Stimulated activated CD4-positive, alpha-beta T cell treated with anti-CD3 and anti-CD28 coated beads, Interleukin-15, amount 100 ng/mL, for 1 hour (primary cell): ENCODE results near the gene ZSWIM5.
"Not testable (repeated sequence)": the region's sequence is repeated elsewhere in the genome, so short reads cannot be mapped to it uniquely, and the experiment has no call there.

Source experiments
- DNase-seq, 2 donors: peaks; one replicate each; pipeline ENCODE4 v3.0.0-alpha.2; 2020; ENCODE audit warnings: low read depth in 1 of 2, low spot score in 1 of 2

Gene ZSWIM5

DNA sequence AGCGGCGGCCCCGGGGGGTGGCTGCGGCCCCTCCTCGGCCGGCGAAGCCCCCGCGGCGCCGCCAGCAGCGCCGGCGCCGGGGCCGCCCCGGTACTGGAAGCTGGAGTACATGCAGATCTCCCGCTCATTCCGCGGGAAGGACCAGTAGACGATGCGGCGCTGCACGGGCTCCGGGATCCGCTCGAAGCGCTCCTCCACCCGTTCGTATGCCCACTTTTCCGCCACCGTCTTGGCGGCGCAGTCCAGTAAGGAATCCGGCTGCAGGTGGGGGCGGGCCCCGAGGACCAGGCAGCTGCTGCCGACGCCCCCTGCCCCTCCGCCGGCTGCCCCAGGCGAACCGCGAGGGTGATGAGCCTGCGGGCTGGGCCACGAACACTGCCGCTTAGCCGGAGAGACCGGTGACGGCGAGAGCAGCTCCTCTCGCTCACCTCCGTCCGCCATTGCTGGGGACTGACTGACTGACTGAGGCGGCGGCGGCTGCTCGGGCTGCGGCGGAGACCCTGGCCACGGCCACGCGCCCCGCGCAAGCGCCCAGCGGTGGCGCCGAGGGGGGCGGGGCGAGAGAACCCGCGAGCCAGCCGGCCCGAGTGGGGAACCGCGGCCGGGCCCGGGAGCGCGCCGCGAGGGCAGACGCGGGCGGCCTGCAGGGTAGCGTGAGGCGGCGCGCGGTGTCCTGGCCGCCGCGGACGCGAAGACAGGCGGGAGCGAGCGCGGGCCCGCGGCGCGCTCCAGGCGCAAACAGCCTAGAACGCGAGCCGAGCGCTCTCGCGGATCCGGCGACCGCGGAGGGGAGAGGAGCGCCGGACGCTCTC, at the start of gene ZSWIM5:
TSS of gene ZSWIM5 (minus strand) at position 696 of the 812 bp plus-strand sequence. CDS start at position 441, 255 bp downstream.
- DNase-seq: peak; percentile 45 to 56

DNA sequence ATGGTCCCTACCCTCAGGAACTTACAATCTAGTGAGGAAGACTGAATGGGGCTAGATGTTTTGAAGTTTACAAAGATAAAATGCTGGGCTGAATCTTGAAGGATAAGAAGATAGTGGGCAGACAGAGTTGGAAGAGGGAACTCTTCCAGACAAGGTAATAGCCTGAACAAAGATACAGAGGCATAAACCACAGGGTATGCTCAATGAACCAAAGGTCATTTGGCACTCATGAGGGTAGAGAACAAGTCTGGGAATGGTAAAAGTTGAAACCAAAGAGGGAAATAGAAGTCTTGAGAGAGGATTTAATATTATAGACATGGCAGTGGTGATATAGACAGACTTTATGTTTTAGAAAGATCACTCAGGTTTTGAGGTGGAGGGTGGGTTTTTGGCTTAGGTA, 48.1 kb upstream of the ZSWIM5 start:
- DNase-seq: no peak

DNA sequence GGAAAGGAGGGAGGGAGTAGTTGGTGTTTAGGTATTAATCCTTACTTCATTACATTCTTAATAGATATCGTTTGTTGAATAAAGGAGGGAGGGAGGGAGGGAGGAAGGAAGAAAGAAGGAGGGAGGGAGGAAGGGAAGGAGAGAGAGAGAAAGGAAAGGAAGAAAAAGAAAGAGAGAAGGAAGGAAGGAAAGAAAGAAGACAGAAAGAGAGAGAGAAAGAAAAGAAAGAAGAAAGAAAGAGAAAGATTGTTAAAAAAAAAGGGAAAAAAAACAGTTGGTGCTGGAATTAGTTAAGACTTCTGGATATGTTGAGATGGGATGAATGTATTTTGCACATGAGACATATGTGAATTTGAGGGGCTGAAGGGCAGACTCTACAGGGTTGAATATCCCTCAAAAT, 44.1 kb upstream of the ZSWIM5 start:
- DNase-seq: no peak

DNA sequence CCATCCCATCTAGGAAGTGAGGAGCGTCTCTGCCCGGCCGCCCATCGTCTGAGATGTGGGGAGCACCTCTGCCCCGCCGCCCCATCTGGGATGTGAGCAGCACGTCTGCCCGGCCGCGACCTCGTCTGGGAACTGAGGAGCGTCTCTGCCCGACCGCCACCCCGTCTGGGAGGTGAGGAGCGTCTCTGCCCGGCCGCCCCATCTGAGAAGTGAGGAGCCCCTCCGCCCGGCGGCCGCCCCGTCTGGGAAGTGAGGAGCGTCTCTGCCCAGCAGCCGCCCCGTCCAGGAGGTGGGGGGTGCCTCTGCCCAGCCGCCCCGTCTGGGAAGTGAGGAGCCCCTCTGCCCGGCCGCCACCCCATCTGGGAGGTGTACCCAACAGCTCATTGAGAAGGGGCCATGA, 41.6 kb upstream of the ZSWIM5 start:
- DNase-seq: not testable (repeated sequence)

DNA sequence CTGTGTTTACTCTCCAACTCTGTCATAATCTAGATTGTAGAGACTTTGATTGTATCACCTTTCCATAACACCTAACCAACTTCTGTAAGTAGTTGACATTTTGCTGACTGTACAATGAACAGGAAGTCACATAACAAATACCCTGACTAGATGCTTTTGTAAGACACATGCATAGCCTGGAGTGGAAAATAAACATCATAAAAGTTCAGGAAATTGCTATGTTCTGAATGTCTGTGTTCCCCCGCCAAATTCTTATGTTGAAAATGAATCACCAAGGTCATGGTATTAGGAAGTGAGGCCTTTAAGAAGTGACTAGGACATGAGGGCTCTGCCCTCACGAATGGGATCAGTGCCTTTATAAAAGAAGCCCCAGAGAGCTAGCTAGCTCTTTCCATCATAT, 40.4 kb upstream of the ZSWIM5 start:
- no peak for DNase-seq

DNA sequence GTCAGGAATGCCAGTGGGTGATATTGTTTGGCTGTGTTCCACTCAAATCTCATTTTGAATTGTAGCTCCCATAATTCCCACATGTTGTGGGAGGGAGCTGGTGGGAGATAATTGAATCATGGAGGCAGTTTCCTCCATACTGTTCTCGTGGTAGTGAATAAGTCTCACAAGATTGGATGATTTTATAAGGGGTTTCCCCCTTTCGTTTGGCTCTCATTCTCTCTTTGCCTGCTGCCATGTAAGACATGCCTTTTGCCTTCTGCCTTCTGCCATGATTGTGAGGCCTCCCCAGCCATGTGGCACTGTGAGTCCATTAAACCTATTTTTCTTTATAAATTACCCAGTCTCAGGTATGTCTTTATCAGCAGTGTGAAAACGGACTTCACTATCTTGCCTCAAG, 40.0 kb upstream of the ZSWIM5 start:
- DNase-seq: not testable (repeated sequence)

DNA sequence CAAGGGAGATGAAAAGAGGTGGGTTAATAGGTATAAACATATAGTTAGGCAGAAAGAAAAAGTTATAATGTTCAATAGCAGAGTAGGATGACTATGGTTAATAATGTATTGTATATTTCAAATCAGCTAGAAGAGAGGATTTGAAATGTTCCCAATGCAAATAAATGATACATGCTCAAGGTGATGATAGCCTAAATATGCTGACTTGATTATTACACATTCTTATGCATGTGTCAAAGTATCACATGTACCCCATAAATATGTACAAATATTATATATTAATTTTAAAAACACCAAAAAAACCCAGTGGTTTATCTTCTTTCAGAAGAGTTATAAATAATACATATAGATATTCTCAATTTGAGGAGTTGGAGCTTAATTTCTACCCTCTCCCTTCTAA, 38.3 kb upstream of the ZSWIM5 start:
- DNase-seq: no peak

DNA sequence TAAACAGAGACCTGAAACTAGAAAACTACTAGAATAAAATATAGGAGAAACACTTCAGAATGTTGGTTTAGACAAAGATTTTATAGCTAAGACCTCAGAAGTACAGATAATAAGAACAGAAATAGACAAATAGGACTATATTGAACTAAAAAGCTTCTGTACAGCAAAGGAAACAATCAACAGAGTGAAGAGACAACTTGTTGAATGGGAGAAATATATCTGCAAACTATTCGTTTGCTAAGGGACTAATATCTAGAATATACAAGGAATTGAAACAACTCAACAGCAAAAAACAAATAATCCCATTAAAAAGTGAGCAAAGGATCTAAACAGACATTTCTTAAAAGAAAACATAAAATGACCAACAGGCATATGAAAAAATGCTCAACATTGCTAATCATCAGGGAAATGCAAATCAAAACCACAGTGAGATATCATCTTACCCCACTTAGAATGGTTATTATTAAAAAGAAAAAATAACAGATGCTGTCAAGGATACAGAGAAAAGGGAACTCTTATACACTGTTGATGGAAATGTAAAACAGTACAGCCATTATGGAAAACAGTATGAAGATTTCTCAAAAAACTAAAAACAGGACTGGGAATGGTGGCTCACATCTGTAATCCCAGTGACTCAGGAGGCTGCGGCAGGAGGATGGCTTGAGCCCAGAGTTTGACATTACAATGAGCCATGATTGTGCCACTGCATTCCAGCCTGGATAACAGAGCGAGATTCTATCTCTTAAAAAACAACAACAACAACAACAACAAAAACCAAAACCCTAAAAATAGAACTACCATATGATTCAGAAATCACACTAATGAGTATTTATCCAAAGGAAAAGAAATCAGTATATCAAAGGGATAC, 37.3 kb upstream of the ZSWIM5 start:
- DNase-seq: no peak

DNA sequence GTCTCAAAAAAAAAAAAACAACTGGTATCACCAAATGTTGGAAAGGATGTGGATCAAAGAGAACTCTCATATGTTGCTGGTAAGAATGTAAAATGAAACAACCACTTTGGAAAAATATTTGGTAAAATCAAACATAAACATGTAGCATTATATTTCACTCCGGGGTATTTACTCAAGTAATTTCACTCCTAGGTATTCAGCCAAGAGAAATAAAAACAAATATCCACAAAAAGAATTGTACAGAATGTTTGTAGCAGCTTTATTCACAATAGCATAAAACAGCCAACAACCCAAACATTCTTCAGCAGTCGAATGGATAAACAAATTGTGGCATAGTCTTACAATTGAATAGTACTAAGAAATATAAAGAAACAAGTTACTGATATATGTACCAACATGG, 32.4 kb upstream of the ZSWIM5 start:
- no peak for DNase-seq

DNA sequence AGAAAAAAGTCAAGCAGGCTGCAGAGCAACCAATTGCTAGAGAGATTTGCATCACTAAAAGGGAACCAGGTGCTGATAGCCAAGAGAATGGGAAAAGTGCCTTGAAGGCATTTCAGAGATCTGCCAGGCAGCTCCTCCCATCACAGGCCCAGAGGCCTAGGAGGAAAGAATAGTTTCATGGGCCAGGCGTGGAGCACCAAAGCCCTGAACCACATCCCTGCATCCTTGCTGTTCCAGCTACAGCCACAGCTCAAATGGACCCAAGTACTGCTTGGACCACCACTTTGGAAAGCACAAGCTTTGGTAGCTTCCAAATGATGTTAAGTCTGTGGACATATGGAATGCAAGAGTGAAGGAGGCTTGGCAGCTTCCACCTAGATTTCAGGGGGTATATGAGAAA, 29.7 kb upstream of the ZSWIM5 start:
- DNase-seq: no peak

DNA sequence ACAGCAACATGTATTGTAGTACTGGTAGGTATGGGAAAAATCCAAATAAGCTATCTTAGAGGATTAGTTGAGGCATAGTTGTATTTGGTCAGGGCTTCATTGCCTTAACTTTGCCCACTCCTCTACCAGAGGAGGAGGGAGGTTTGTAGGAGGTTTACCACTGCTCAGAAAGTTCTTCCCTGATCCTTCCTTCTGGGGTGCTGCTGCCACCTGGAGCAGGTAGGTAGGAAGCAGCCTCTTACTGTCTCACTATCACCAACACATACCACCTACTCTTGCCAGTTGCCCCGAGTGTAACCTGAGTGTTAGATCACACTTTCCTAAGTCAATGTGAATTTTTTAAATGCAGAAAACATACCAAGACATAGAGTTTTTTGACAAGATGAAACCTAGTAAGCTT, 24.1 kb upstream of the ZSWIM5 start:
- DNase-seq: no peak

DNA sequence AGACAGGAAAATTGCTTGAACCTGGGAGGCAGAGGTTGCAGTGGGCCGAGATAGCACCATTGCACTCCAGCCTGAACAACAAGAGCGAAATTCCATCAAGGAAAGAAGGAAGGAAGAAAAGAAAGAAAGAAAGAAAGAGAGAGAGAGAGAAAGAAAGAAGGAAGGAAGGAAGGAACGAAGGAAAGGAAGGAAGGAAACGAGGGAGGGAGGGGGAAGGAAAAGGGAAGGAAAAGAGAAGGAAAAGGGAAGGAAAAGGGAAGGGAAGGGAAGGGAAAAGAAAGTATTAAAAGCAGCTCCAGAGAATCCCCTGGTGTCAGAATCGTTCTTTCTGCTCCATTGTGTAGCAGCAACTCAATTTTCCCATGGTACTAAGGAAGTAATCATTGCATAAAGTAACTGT, 19.2 kb upstream of the ZSWIM5 start:
- no peak for DNase-seq

DNA sequence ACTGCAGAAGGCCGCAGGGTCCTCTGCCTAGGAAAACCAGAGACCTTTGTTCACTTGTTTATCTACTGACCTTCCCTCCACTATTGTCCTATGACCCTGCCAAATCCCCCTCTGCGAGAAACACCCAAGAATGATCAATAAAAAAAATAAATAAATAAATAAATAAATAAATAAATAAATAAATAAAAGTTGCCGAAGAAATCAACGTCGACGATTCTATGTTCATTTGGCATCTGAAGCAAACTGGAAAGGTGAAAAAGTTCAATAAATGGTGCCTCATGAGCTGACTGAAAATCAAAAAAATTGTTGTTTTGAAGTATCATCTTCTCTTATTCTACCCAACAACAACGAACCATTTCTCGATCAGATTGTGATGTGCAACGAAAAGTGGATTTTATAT, 17.3 kb upstream of the ZSWIM5 start:
- DNase-seq: not testable (repeated sequence)

DNA sequence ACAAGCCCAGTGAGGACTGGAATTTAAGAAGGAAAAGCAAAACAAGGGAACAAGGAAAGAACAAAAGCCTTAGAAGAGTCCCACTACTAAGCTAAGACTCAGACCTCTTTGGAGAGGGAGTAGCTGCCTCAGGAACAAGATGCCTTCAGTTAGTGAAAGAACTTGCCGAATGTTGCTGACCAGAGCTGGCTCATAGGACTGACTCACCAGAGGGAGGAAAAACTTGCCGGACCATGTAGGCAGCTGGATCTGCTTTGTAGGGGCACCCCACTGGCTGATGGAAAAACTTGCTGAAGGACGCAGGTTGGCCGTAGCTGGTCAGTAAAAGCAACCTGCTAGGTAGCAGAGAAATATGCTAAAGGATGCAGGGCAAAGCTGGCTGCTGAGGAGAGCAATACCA, 15.3 kb upstream of the ZSWIM5 start:
- DNase-seq: no peak

DNA sequence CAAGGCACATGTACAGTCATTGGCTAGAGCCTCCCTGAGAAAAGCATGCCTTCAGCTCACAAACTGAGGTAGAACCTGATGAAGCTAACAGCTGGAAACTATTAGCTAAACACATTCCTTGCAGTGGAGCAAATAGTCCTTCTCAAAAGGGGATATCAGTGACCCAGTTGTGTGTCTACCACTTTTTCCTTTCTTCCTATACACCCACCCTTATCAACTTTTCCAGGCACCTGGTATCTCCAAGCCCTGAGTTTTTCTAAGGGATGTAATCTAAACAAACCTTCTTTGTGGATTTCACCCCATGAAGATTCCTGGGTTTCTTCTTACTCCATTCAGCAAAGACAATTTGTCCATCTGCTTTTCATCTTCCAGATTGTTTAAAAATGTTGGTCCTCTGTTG, 10.5 kb upstream of the ZSWIM5 start:
- DNase-seq: no peak

DNA sequence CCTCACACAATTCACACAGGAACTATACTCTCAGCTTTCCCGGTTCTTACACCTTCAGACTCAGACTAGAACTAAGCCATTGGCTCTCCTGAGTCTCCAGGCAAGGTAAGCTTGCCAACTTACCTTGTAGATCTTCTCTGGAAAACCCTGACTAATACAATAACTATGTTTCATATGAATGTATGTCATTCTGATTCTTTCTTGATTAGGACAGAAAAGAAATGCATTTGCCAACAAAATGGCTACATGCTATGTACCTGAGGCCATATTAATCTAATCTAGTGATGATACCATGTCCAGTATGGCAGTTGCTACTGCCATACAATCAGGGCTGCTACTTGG, 9.8 kb upstream of the ZSWIM5 start:
- DNase-seq: no peak

DNA sequence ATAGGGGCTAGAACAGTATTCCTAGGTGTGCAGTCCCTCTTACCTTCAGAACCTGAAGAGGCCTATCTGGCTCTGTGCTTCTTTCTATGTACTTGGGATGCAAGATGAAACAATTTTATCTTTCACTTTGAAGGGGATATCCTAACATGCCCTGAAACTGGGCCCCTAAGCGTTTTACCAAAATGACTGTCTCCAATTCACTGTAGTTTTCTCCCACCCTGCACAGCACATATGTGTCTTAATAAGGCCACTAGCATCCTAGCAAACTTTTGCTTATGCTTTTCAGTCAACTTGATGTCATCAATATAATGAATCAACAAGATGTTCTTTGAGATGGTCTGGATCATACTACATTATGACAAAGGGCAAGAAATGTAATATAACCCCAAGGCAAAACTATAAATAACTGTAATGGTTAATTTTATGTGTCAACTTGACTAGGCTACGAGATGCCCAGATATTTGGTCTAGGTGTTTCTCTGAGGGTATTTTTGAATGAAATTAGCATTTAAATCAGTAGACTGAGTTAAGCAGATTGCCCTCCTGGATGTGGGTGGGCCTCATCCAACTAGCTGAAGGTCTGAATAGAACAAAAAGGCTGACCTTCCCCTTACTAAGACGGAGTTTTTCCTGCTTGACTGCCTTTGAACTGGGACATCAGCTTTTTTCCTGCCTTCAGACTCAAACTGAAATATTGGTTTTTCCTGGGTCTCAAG, 9.2 kb upstream of the ZSWIM5 start:
- no peak for DNase-seq

DNA sequence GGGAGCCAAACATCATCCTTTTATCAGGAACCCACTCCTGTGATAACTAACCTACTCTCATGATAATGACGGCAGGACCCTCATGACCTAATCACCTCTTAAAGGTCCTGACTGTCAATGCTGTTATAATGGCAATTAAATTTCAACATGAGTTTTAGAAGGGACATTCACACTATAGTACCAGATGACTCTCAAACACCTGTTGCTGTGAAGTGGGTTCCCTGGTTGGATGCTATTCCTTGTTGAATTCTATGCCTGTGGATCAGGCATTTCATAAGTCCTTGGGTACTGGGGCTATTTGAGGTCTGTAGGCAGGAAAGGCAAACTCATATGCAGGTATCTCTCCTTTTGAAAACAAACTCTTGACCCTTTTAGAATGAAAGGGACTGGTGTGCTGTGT, 7.5 kb upstream of the ZSWIM5 start:
- no peak for DNase-seq

DNA sequence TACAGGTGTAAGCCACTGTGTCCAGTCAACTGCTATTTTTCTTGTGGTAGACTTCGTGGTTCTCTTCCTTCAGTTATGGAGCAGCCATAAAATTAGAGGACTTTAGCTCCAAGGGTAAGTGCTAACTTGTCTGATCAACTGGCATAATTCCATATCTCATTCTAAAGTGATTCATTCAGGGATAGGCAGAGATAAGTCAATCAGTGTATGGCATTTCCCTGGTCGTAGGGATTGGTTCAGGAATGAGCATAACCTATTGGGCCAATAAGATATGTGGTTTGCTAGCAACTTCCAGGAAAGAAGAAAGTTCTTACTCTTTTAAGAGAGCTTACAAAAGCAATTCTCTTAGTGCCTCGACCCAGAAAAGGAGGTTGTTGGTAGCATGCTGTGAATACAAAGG, 4.7 kb upstream of the ZSWIM5 start:
- no peak for DNase-seq

DNA sequence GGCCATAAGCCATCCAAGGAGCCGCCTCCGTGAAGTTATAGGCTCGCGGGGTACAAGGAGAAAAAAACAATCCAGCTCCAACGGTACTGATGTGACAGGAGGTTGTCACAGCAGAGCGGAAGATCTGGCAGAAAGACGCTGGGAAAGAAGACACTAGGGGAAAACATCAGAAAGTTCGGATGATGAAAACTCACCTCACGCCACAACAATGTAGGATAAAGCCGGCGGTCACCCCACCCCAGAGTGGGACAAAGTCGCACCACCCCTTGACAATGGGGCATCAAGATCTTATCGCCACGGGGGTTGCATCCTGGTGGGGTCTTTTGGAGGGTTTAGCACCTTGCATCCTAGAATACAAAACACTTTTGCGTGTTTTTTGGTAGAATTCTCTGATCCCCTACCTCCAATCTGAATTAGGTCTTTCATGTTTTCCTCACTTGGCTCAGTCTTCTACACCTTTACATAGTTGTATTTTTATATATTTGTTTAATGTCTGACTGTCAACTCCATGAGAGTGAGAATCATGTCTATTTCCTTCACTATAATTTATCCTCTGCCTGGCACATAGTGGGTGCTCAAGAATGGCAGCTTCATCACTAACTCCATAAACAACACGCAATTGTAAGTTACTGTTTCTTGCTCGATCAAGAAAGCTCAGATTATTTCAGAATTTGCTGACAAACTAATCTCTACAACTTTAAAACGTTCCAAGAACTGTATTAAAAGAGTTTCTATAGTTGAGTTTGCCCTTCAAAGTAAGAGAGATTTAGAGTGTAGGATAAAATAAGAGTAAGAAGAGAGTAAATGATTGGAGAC, 611 bp upstream of the ZSWIM5 start:
- no peak for DNase-seq
